ENCODE measurements around the gene TMEM192. TPM values are rescaled to one million over a fixed set of nuclear protein-coding genes. Genes with fewer than 3 reads are reported as not detected.
"Not testable (repeated sequence)": the region's sequence is repeated elsewhere in the genome, so short reads cannot be mapped to it uniquely, and the experiment has no call there.

The TMEM192 gene
- polyA plus RNA-seq (ENCODE audit: insufficient read depth in 1 of 5, insufficient read length in 5 of 5, low replicate concordance in 1 of 5): 10 to 100 TPM; 13.9 to 23.7 (median 19.5) TPM
- long read RNA-seq, donor 1, full-length matches to known transcripts: 2 of 2 reads
- long read RNA-seq, donor 1, partial matches to known transcripts: 0 of 2 reads
- long read RNA-seq, donor 1, other reads (novel, unspliced or antisense): 0 of 2 reads
- long read RNA-seq, donor 2, full-length matches to known transcripts: 1 of 1 reads
- long read RNA-seq, donor 2, partial matches to known transcripts: 0 of 1 reads
- long read RNA-seq, donor 2, other reads (novel, unspliced or antisense): 0 of 1 reads
- long read RNA-seq, donor 3, full-length matches to known transcripts: 2 of 14 reads
- long read RNA-seq, donor 3, partial matches to known transcripts: 12 of 14 reads
- long read RNA-seq, donor 3, other reads (novel, unspliced or antisense): 0 of 14 reads
- long read RNA-seq, donor 4, full-length matches to known transcripts: 2 of 2 reads
- long read RNA-seq, donor 4, partial matches to known transcripts: 0 of 2 reads
- long read RNA-seq, donor 4, other reads (novel, unspliced or antisense): 0 of 2 reads
- long read RNA-seq, donor 5, full-length matches to known transcripts: 3 of 10 reads
- long read RNA-seq, donor 5, partial matches to known transcripts: 7 of 10 reads
- long read RNA-seq, donor 5, other reads (novel, unspliced or antisense): 0 of 10 reads
- long read RNA-seq, donor 6, full-length matches to known transcripts: 5 of 46 reads
- long read RNA-seq, donor 6, partial matches to known transcripts: 41 of 46 reads
- long read RNA-seq, donor 6, other reads (novel, unspliced or antisense): 0 of 46 reads
- long read RNA-seq, donor 7, full-length matches to known transcripts: 1 of 1 reads
- long read RNA-seq, donor 7, partial matches to known transcripts: 0 of 1 reads
- long read RNA-seq, donor 7, other reads (novel, unspliced or antisense): 0 of 1 reads
- long read RNA-seq, donor 8, full-length matches to known transcripts: 2 of 2 reads
- long read RNA-seq, donor 8, partial matches to known transcripts: 0 of 2 reads
- long read RNA-seq, donor 8, other reads (novel, unspliced or antisense): 0 of 2 reads

GRCh38 chr4:165112368-165113121, at the start of gene TMEM192:
Gene TMEM192 (minus strand): TSS chr4:165112860. CDS start chr4:165112773, 87 bp downstream.
- peak; percentile 93 to 96 for DNase-seq

GRCh38 chr4:165158762-165159161, 46.1 kb upstream of the TMEM192 start:
- DNase-seq: no peak

DNA sequence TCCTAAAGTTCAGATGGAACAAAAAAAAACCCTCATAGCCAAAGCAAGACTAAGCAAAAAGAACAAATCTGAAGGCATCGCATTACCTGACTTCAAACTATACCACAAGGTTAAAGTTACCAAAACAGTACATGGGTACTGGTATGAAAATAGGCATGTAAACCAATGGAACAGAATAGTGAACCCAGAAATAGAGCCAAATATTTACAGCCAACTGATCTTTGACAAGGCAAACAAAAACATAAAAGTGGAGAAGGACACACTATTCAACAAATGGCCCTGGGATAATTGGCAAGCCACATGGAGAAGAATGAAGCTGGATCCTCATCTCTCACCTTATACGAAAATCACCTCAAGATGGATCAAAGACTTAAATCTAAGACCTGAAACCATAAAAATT, 44.2 kb upstream of the TMEM192 start:
- DNase-seq: no peak

DNA sequence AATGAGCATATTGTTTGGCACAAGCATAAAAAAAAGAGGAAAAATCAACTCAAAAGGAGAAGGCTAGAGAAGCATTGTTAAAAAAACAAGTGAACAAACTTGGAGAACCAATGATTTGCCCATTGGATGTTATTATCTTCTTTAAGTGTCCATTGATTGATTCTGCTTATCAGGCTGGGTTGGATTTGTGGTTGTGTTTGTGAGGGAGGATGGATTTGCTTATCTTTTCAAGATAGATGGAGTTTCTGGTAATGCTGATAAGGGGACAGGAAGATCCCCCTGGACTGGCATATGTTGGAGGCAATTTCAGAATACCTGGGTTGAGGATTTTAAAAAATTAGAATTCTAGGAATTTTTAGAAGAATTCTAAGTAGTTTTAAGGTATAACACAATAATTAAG, 41.8 kb upstream of the TMEM192 start:
- no peak for DNase-seq

DNA sequence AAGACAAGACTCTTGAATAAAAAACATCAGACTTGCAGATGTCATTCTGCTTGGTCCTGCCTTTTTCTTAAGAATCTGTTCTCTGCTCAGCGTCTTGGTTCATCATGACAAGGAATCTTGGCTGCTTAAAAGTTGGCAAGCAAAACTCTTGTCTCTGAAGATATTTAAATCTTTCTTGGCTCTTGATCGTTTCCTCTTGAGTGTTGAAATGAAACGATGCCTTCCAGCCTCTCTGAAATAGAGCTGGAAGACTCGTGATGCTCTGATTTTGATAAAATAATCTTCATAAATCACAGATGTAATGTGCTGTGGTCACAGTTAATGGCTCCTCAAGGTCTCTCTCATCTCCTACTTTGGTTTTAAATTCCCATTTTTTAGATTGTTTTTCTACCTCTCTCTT, 39.9 kb upstream of the TMEM192 start:
- DNase-seq: peak; percentile 34 to 60

DNA sequence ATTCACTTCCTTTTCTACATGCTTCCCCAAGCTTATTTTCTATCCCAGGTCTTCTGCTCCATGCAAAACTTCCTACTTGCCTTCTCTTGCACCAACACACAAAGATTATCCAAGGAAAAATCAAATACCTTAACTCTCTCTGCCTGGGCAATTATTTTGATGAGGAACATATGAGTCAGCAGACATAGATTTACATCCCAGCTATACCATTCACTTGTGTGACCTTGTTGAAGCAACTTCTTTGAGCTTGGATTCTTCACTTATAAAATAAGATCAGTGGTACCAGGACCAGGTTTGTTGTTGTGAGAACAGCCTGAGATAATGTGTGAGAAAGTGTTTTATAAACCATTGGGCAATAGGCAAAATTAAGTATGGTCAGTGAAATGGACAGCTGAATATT, 39.1 kb upstream of the TMEM192 start:
- DNase-seq: no peak

DNA sequence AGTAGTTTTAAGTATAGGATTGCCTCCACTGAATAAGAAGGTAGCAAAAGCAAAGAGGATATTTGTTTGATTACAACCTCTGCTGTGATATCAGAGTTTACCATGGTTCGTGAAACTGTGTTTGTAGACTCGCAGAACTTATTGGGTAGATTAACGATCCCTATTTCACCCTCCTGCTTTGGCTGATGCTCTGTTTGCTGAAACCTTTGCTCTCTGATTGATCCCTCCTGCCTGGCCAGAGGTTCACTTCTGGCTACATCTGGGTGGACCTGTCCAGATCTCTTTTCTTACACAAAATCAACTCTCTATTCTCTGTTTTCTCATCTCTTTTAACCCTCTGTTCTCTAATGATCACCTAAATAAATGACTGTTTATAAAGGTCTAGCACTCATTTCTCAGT, 37.9 kb upstream of the TMEM192 start:
- no peak for DNase-seq

GRCh38 chr4:165138843-165139242, 26.2 kb upstream of the TMEM192 start:
- DNase-seq: no peak

DNA sequence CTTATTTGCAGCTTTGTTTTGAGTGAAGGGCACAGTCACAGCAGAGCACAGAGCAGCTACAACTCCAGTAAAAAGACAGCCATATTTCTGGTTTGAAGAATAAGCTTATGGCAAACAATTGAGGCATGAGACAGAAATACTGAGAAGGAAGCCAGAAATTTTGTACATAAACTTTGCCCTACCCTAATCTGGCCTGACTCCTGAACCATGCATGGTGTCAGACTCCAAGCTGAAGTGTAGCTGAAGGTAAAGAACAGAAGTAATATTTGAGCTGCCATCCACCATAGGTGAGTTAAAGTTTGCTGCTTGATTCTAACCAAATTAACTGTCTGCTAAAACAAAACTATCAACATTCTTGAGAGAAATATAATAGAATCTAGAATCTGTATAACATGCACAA, 24.5 kb upstream of the TMEM192 start:
- DNase-seq: no peak

DNA sequence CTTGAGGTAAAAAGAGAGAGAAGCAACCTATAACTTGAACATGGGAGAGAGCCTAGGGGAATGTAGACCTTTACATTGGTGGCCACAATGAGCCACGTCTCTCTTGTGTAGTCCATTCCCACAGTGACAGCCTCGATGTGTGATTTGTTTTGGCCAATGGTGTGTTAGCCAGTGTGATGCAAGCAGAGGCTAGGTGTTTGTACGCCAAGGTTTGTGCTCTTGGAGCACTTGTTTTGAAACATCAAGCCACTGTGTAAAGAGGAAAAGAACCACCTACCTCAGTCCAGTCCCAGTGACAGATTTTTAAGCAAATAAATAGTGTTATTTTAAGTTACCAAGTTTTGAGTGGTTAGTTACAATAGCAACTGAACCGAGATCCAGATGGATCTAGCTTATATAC, 23.9 kb upstream of the TMEM192 start:
- no peak for DNase-seq

- no peak for DNase-seq
Measured at GRCh38 chr4:165133150-165133549, 20.5 kb upstream of the TMEM192 start.

DNA sequence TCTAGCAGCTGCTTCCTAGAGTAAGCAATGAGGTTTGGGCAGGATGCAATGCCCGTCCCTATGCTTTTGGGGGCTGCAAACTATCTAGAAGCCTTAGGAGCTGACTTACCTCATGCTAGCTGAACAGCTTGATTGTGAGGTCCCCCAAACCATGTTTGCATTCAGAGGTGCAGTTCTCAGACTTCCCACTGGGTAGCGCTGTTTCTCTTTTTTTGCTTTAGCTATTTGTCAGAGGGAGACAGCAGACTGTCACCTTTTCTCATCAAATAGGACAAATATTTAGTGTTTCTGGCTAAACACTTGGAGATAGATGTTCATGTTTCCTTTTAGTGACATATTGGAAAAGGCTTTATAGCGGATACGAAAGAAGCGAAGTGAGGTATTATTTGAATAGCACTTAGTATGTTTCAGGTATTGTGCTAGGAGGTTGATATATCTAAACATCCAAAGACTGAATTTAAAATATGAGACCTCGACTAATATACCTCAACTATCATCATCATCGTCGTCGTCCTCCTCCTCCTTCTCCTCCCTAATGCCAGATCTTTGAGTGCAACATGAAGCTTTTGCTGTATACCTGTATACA, 18.7 kb upstream of the TMEM192 start:
- peak; percentile 24 to 55 for DNase-seq

DNA sequence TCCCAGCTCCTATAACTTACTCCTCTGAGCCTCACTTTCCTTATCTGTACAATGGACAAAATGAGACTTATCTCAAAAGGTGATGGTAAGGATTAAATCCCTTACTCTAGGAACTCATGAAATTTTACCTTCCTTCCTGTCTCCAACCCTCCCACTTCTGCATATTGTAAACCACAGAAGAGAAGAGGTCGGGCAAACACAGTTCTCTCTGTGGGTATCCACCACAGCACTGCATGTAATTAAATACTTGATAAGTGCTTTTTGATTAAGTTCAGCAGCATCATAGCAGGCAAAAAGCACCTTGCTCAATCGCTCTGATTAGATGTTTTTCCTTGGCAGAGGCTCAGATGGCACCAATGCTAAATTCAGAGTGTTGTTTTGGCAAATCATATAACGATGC, 17.3 kb upstream of the TMEM192 start:
- DNase-seq: no peak

DNA sequence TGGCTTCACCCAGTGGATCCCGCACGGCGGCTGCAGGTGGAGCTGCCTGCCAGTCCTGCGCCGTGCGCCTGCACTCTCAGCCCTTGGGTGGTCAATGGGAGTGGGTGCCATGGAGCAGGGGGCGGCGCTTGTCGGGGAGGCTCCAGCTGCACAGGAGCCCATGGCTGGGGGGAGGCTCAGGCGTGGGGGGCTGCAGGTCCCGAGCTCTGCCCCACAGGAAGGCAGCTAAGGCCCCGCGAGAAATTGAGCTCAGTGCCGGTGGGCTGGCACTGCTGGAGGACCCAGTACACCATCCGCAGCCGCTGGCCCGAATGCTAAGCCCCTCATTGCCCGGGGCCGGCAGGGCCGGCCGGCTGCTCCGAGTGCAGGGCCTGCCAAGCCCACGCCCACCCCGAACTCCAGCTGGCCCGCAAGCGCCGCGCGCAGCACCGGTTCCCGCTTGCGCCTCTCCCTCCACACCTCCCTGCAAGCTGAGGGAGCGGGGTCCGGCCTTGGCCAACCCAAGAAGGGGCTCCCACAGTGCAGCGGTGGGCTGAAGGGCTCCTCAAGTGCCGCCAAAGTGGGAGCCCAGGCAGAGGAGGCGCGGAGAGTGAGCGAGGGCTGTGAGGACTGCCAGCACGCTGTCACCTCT, 13.3 kb upstream of the TMEM192 start:
- not testable (repeated sequence) for DNase-seq

GRCh38 chr4:165124488-165124887, 11.8 kb upstream of the TMEM192 start:
- no peak for DNase-seq

- no peak for DNase-seq
Measured at GRCh38 chr4:165118256-165118909, 5.7 kb upstream of the TMEM192 start.

- DNase-seq: no peak
Measured at GRCh38 chr4:165115301-165115700, 2.6 kb upstream of the TMEM192 start.

- no peak for DNase-seq
Measured at GRCh38 chr4:165111906-165112367, 723 bp downstream of the TMEM192 start.

DNA sequence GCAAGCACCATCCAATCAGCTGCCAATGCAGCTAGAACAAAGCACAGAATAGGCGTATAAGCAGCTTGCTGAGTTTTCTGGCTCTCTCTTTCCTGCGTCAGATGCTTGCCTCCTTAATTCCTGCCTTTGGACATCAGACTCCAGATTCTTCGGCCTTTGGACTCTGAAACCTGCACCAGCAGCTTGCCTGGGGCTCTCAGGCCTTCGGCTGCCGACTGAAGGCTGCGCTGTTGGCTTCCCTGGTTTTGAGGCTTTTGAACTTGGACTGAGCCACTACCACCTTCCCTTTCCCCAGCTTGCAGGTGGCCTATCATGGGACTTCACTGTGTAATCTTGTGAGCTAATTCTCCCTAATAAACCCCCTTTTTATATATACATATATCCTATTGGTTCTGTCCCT, 6.1 kb downstream of the TMEM192 start:
- no peak for DNase-seq

DNA sequence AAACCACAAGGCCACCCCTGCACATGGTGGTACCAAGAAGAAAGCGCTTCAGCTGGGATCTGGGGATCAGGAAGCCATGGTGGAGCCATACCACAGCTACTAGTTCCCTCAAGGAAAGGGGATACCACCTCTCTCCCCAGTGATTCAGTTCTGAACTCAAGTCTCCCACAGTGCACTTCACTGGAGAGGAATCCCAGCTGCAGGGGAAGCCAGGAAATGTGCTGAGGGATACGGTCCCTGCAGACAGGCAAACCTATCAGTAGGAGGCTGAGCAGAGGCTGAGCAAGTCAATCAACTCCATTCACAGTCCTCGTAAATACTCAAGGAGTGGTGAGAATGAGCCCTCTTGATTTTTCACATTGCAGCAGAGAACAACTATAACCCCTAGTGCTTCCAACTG, 11.0 kb downstream of the TMEM192 start:
- DNase-seq: no peak
